Brain microvascular endothelial cell (primary cell): ENCODE results near the gene TAS1R3.

ENCODE experiments used
- DNase-seq: peaks from one replicate; pipeline ENCODE4 v3.0.0-alpha.2; 2020
- H3K27ac ChIP-seq: fragments of 250-450 bp; sonication (Bioruptor Pico); 2 replicates; pipeline ENCODE4 v1.5.1; 2020; ENCODE audit warnings: mild to moderate bottlenecking, moderate library complexity
- H3K27me3 ChIP-seq: fragments of 250-450 bp; sonication (Bioruptor Pico); replicated peaks from 2 replicates; pipeline ENCODE4 v1.5.1; 2020; ENCODE audit warnings: mild to moderate bottlenecking
- H3K36me3 ChIP-seq: fragments of 250-450 bp; sonication (Bioruptor Pico); replicated peaks from 2 replicates; pipeline ENCODE4 v1.5.1; 2020; ENCODE audit warnings: mild to moderate bottlenecking
- H3K4me3 ChIP-seq: 2 replicates; pipeline ENCODE4 v1.5.1; 2011; ENCODE audit warnings: low read depth, mild to moderate bottlenecking, control low read depth, low read length, moderate library complexity
- in situ Hi-C: cut with HindIII; loops from 2 replicates; pipeline ENCODE4 v1.10.0; 2017; ENCODE audit warnings: low sequenced_read_pairs, low pct_ligation_motif_present
- TF ChIP-seq, protein P1 (sequence below): IDR thresholded peaks from 2 replicates; pipeline ENCODE4 v1.5.1; 2011; ENCODE audit warnings: low read depth, mild to moderate bottlenecking, moderate library complexity, low read length, control low read depth, inconsistent platforms; ENCODE audit errors: missing control alignments

The TAS1R3 gene

DNA sequence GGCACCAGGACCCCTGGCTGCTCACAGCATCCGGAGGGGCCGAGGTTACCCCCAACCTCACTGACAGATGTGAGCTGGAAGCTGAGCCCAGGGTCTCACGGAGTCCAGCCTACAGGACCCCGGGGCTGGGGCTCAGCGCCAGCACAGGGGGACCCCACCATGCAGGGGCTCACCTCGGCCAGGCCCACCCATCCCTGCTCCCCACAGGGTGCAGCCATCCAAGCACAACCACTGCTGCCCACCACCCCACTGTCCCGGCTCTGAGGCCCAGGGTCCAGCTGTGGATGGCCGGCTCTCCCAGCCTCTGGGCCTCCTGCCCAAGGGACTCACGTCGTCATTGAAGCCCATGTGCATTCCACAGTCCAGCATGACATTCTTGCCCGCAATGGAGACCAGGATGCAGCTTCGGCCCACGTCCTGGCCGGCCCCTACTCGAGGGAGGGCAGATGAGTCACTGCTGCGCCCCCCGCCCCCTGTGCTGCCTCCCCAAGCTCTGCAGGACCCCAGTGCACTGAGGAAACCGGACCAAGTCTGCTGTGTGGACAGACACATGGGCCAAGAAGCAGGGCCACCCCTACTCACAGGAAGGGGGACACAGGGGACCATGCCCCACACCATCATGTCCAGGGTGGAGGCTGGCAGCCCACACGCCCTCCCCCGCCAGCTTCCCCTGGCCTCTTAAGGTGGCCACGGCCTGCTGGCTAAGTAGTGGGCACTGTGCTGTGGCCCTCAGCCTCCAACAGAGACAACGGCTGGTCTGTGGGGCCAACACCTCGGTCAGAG is 10.2 kb upstream of the TAS1R3 start:
- Histone ChIP-seq H3K27ac (no peak overlapping the region), H3K27me3 (no peaks in the 10 kb centered on the region), H3K36me3 (peaks cover 17% of the 10 kb centered on the region), H3K4me3 (no peak overlapping the region)
- in situ Hi-C loops, result no loop called here
- no peak for DNase-seq
- TF ChIP-seq, protein P1, sequence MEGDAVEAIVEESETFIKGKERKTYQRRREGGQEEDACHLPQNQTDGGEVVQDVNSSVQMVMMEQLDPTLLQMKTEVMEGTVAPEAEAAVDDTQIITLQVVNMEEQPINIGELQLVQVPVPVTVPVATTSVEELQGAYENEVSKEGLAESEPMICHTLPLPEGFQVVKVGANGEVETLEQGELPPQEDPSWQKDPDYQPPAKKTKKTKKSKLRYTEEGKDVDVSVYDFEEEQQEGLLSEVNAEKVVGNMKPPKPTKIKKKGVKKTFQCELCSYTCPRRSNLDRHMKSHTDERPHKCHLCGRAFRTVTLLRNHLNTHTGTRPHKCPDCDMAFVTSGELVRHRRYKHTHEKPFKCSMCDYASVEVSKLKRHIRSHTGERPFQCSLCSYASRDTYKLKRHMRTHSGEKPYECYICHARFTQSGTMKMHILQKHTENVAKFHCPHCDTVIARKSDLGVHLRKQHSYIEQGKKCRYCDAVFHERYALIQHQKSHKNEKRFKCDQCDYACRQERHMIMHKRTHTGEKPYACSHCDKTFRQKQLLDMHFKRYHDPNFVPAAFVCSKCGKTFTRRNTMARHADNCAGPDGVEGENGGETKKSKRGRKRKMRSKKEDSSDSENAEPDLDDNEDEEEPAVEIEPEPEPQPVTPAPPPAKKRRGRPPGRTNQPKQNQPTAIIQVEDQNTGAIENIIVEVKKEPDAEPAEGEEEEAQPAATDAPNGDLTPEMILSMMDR, result no peak

DNA sequence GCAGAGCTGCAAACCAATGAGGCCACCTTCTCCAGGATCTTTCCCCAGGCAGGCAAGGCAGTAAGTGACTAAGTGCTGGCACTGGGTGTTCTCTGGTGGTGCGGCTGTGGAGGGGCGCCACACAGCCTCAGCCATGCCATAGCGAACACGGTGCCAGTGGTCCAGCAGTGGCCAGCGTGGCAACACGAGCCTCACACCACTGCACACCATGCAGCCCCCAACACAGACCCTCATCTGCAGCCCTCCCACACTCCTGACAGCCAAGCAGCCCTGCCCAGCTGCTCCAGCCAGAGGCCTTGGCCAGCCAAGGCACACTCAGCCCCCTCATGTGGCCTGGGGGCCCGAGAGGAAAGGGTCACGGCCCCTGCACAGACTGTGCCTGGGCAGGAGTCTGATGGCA is 9.6 kb upstream of the TAS1R3 start:
- TF ChIP-seq, protein P1, result no peak
- peaks cover 17% of the 10 kb centered on the region for H3K36me3 ChIP-seq
- no peak overlapping the region for H3K4me3 ChIP-seq
- H3K27ac ChIP-seq, result no peak overlapping the region
- in situ Hi-C loops, result no loop called here
- no peaks in the 10 kb centered on the region for H3K27me3 ChIP-seq
- no peak for DNase-seq

DNA sequence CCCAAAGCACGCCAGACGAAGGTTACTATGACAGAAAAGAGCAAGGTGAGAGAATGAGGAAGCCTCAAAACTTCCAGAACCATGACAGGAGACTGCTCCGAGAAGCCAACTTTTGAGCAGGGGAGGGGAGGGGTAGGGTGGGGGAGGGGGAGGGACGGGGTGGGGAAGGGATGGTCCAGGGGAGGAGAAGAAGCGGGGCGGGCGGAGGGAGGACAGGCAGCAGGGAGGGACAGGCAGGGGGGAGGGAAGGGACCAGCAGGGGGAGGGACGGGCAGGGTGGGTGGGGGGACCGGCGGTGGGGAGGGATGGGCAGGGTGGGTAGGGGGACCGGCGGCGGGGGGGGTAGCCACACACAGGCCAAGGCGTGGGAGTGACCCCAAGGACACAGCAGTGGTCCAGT is 8.7 kb upstream of the TAS1R3 start:
- in situ Hi-C loops, result no loop called here
- Histone ChIP-seq H3K27me3 (no peaks in the 10 kb centered on the region), H3K4me3 (no peak overlapping the region), H3K27ac (no peak overlapping the region), H3K36me3 (peaks cover 20% of the 10 kb centered on the region)
- DNase-seq, result no peak
- TF ChIP-seq, protein P1, result no peak

DNA sequence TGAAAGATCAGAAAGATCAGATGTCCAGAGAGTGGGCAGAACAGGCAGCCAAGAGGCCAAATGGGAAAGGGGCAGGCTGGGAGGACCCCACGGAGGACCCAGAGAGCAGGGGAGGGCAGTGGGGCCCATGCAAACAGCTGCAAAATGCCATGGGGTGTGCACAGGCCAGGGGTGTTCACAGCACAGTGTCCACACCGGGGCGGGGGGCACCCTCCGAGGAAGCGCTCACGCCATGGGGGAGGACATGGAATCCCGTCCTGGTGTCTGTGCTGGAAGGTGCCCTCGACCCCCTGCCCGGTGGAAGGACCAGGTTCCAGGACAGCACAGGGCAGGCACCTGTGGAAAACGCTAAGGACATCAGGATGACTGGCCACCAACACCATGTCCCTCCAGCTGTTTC is 8.1 kb upstream of the TAS1R3 start:
- in situ Hi-C loops, result no loop called here
- no peak for DNase-seq
- TF ChIP-seq, protein P1, result no peak
- Histone ChIP-seq H3K27ac (no peak overlapping the region), H3K27me3 (no peaks in the 10 kb centered on the region), H3K4me3 (no peak overlapping the region), H3K36me3 (peaks cover 25% of the 10 kb centered on the region)

DNA sequence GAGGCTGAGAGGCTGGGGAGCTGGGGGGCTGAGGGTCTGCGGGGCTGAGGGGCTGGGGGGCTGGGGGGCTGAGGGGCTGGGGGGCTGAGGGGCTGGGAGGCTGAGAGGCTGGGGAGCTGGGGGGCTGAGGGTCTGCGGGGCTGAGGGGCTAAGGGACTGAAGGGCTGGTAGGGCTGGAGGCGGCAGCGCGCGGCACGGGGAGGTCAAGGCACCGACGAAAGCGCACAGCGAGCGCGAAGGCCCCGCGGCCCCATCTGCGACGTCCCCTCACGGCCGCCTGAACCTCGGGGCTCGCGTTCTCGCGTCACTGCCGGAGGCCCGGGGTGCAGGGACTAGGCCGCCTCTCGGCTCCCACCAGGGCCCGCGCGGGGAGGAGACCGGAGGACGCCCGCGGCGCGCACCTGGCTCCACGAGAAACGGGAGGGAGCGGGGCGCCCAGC is 7.0 kb upstream of the TAS1R3 start:
- no peak for DNase-seq
- H3K4me3 ChIP-seq, result peak overlapping the region; percentile 80
- TF ChIP-seq, protein P1, result no peak
- no peaks in the 10 kb centered on the region for H3K27me3 ChIP-seq
- H3K36me3 ChIP-seq, result peaks cover 24% of the 10 kb centered on the region
- in situ Hi-C loops, result no loop called here
- peak overlapping the region; percentile 64 for H3K27ac ChIP-seq
